ENCODE results near the gene ADNP2. TPM values are rescaled to one million over a fixed set of nuclear protein-coding genes. Genes with fewer than 3 reads are reported as not detected.

The ADNP2 gene
- total and polyA plus RNA-seq, 2 experiments from 2014 or later = 19.3 to 66.4 TPM

GRCh38 chr18:80137976-80138375 lies 28.9 kb downstream of the ADNP2 start:
- H3K4me1 ChIP-seq (ENCODE audit: insufficient read depth) = no peaks in the 10 kb centered on the region
- H3K4me1 Mint-ChIP-seq = 0 out of 3 replicates have a peak, but pooled peaks cover 4% of the 10 kb centered on the region
- H3K36me3 ChIP-seq (ENCODE audit: insufficient read depth) = peaks cover 20% of the 10 kb centered on the region
- H3K4me3 Mint-ChIP-seq = no peak overlapping the region
- peaks cover 36% of the 10 kb centered on the region for H3K79me2 ChIP-seq (replicated peaks; ENCODE audit: insufficient read depth)
- peaks cover 36% of the 10 kb centered on the region for H4K20me1 ChIP-seq (replicated peaks; ENCODE audit: insufficient read depth)
- H3K36me3 Mint-ChIP-seq (ENCODE audit: low read depth) = peaks cover 74% of the 10 kb centered on the region
- H3K9me3 Mint-ChIP-seq = no peaks in the 10 kb centered on the region
- DNase-seq (ENCODE audit: low spot score) (no peak), ATAC-seq (no peak)
- H3K4me3 ChIP-seq = no peak overlapping the region
- no peaks in the 10 kb centered on the region for H3K27me3 ChIP-seq (ENCODE audit: insufficient read depth)
- no peak overlapping the region for H3K4me2 ChIP-seq
- H3F3A ChIP-seq (replicated peaks; ENCODE audit: low read depth) = no peaks in the 10 kb centered on the region
- H2AFZ ChIP-seq = no peak overlapping the region
- TF ChIP-seq ZNF331 (CRISPR knock-in tag; IDR thresholded peaks at IDR 0.05; ENCODE audit: low read depth) = no peak
- TF ChIP-seq CTCF (conservative IDR thresholded peaks at IDR 0.05; ENCODE audit: low read depth in 2 of 2) = no peak
- no peak for TF ChIP-seq STAT1 (IDR thresholded peaks at IDR 0.05; ENCODE audit: unreplicated experiment)
- no peak for TF ChIP-seq JUNB (IDR thresholded peaks at IDR 0.05; ENCODE audit: unreplicated experiment)
- TF ChIP-seq ZNF114 (CRISPR knock-in tag; IDR thresholded peaks at IDR 0.05) = no peak
- TF ChIP-seq ZNF462 (CRISPR knock-in tag; IDR thresholded peaks at IDR 0.05) = no peak
- TF ChIP-seq CREB1 (CRISPR knock-in tag; IDR thresholded peaks at IDR 0.05; ENCODE audit: low read depth) = no peak
- no peak for TF ChIP-seq EZH2 (IDR thresholded peaks at IDR 0.05; ENCODE audit: low read depth, unreplicated experiment)
- no peak for TF ChIP-seq NANOG (IDR thresholded peaks at IDR 0.05; ENCODE audit: borderline replicate concordance)
- no peak for TF ChIP-seq EZH2phosphoT487 (IDR thresholded peaks at IDR 0.05; ENCODE audit: unreplicated experiment)
- no peak for TF ChIP-seq ETS1 (IDR thresholded peaks at IDR 0.05)
- no peak for TF ChIP-seq REST (IDR thresholded peaks at IDR 0.05; ENCODE audit: unreplicated experiment)
- TF ChIP-seq POLR2AphosphoS5 (IDR thresholded peaks at IDR 0.05; ENCODE audit: low read depth) = no peak
- H3K27me3 Mint-ChIP-seq (ENCODE audit: insufficient read depth, low read depth, poor library complexity) = peaks cover 3% of the 10 kb centered on the region
- H3K27ac Mint-ChIP-seq = no peak overlapping the region
- no peaks in the 10 kb centered on the region for H3K9me2 ChIP-seq (ENCODE audit: insufficient read depth)
- H3K27ac ChIP-seq (ENCODE audit: low read depth) = no peak overlapping the region

Data from GM23338 (cell line).